Stimulated activated CD4-positive, alpha-beta T cell treated with anti-CD3 and anti-CD28 coated beads, Interleukin-2, amount 100 ng/mL, for 4 hours (primary cell): Measurements from ENCODE around the gene FAM200A.
A peak's percentile ranks its signal among the peaks of the same experiment; 100 is the strongest.
"Not testable (repeated sequence)": the region's sequence is repeated elsewhere in the genome, so short reads cannot be mapped to it uniquely, and the experiment has no call there.

ENCODE experiments used
- DNase-seq: peaks from one replicate; pipeline ENCODE4 v3.0.0-alpha.2; 2020; ENCODE audit warnings: low read depth

The FAM200A gene

GRCh38 chr7:99551767-99552463 is at the start of gene FAM200A:
TSS of gene FAM200A (minus strand) at chr7:99552114. CDS start at chr7:99548407, 3,707 bp downstream.
- peak; percentile 83 for DNase-seq

GRCh38 chr7:99599836-99600235 is 47.9 kb upstream of the FAM200A start:
- no peak for DNase-seq

GRCh38 chr7:99597762-99598501 is 46.0 kb upstream of the FAM200A start, which contains the start of gene TMEM225B:
TSS of gene TMEM225B (plus strand) at chr7:99598267. CDS start at chr7:99604389, 6,122 bp downstream.
- DNase-seq = no peak

- DNase-seq = no peak
Measured at GRCh38 chr7:99596408-99596955, 44.6 kb upstream of the FAM200A start.

GRCh38 chr7:99594948-99595745 is 43.2 kb upstream of the FAM200A start:
- DNase-seq = no peak

- no peak for DNase-seq
Measured at GRCh38 chr7:99588868-99589267, 37.0 kb upstream of the FAM200A start.

- DNase-seq = not testable (repeated sequence)
Measured at GRCh38 chr7:99580778-99581332, 28.9 kb upstream of the FAM200A start.

GRCh38 chr7:99579956-99580777 is 28.3 kb upstream of the FAM200A start:
- peak; percentile 58 for DNase-seq

GRCh38 chr7:99579281-99579955 is 27.5 kb upstream of the FAM200A start:
- no peak for DNase-seq

- DNase-seq = no peak
Measured at GRCh38 chr7:99576251-99576650, 24.3 kb upstream of the FAM200A start.

- DNase-seq = no peak
Measured at GRCh38 chr7:99573257-99573656, 21.3 kb upstream of the FAM200A start.

- no peak for DNase-seq
Measured at GRCh38 chr7:99571768-99572167, 19.9 kb upstream of the FAM200A start.

GRCh38 chr7:99568770-99569169 is 16.9 kb upstream of the FAM200A start:
- DNase-seq = not testable (repeated sequence)

GRCh38 chr7:99563650-99564049 is 11.7 kb upstream of the FAM200A start:
- DNase-seq = no peak

GRCh38 chr7:99562832-99563231 is 10.9 kb upstream of the FAM200A start:
- peak; percentile 33 for DNase-seq

GRCh38 chr7:99562114-99562784 is 10.3 kb upstream of the FAM200A start:
- no peak for DNase-seq

GRCh38 chr7:99561737-99562051 is 9.8 kb upstream of the FAM200A start:
- DNase-seq = no peak

GRCh38 chr7:99560834-99561736 is 9.2 kb upstream of the FAM200A start:
- no peak for DNase-seq
